RKO (cell line): Measurements from ENCODE around the gene TOP3B.
"Not testable (repeated sequence)": the region's sequence is repeated elsewhere in the genome, so short reads cannot be mapped to it uniquely, and the experiment has no call there.

Experiments
- DNase-seq: peaks from one replicate; pipeline ENCODE4 v3.0.0-alpha.2; 2016; ENCODE audit warnings: low spot score

The TOP3B gene

DNA sequence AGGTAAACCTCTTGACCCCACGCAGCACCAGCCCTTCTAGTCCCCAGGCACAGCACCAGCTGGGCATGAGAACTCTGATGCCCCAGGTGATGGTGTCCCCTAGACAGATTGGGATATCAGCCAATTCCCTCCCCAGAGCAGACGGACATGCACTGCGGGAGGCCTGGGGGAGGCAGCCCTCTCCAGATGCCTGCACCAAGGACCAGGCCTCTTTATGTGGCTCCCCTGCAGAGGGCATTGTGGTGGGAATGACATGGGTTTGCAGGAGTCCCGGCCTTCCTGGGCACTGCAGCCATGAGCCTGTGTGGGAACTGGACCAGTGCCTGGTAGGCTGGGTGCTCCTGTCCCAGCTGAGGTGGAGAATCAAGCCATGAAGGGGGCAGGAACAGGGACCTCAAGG, 55.9 kb downstream of the TOP3B start:
- DNase-seq = no peak

DNA sequence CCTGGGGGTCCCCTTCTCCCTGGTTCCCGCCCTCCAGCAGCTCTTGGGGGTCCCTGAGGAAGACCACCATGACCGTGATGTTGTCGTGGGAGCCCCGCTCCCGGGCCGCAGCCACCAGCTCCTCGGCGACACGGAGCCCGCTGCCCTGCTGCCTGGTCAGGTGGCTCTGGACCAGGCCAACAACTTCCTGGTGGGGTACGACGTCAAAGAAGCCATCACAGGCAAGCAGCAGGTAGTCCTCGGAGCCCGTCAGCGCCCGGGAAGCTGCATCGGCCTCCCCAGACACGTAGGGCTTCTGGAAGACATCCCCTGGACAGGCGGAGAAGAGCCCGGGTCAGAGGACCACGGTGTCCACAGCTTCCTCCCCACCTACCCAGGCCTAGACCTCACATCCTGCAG, 59.4 kb downstream of the TOP3B start:
- DNase-seq = no peak

DNA sequence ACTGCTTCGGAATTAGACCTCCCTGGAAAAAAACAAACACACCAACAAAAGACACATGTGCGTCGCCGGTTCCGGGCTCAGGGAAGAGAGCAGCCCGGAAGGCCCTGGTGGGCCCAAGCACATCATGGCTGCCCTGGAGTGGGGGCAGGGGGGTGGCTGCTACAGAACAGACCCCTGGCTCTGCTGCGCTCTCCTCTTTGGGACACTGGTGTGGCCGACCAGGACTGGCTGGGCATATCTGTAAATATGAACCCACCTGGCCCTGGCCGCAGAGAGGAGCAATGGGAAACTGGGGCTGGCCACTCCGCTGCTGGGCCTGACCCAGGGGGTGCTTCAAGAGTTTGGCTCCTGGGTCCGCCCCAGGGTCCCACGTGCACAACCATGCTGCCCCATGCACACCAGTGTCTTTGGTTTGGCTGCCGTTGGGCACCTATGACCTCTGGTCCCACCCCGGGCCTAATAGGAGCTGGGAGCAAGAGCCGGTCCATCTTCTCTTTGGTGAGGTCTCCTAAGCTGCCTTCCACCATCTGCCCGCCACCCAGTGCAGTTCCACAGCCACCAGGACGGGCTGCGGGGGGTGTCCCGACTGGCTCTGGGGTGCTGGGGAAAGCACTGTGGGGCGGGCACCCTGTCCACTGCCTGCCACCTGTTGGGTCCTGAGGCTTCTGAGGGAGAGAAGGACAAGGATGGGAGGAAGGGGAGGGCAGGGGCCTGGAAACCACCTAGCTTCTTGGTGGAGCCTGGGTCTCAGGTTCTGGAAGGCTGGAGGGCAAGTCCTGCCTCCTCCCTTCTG, 60.0 kb downstream of the TOP3B start:
- no peak for DNase-seq

DNA sequence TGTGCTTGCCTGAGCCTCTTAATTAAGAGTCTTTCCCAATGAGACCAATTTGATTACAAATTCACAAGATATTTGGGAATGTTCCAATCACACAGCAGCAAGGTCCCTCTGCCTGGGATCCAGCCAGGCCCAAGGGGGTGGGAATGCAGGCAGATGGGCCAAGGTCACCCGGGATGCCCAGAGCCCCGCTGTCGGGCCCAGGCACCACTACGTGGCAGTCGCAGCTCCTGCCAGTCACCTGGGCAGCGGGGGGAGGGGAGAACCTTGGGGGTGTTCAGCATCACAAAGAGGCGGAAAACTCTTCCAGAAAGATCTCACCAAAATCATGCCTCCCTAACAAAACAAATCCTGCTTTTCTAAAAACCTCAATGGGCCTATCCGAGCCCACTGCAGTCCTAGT, 60.9 kb downstream of the TOP3B start:
- no peak for DNase-seq

DNA sequence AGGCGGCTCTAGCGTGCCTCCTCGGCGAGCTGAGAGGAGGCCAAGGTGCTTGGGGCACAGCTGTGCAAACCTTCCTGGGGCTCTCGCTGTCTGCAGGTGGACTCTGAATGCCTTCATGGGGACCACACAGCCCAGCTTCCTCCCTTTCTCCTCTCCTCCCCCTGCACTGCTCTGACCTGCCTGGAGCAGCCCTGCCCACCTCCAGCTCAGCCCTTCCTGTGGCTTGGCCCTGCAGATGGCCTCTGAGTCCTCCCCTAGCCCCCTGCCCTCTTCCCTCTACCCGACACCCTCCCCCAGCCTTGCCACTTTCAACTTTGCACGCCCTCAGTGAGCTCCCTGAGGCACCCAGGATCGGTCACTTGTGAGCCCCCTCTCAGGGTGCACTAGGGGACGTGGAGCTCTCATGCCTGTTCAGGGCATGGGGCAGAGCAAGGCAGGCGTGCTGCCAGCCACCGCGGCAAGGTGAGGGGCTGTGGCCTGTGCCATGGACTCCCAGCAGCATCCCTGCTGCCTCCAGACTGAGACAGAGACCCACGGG, 61.3 kb downstream of the TOP3B start:
- DNase-seq = no peak

DNA sequence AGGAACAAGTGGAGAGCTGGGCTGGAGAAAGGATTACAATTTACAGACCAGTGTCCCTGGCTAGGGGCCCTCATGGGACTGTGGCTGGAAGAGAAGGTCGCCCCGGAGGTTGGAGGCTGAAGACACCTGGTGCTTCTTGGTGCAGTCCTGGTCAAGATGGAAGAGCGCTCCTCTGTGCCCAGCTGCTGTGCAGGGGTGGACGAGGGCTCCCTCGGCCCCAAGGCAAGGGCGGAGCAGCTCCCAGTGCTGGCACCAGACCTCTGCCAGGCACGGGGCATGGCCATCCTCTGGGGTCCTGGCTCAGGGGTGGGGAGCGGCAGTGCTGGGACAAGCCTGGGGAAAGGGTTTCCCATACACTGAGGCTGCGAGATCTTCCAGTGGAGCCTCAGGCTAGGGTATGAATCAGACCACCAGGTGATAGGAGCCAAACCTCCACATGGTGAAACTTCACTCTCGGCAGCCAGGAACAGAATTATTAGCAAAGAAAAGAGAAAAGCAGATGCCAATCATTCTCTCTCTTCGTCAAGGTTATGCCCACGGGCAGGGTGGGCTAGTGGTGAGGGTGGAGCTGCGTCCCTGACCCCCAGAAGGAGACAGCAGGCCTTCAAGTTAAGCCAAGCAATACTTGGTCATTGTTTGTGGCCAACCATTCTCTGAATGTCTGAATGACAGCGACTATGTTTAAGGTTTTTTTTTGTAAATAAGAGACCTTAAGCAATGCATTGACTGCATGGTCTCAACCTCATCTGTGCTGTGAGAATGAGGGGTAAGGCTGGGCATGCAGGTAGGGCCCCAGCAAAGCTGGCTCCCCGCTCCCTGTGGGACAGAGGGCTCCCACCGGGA, 62.0 kb downstream of the TOP3B start:
- DNase-seq = no peak

DNA sequence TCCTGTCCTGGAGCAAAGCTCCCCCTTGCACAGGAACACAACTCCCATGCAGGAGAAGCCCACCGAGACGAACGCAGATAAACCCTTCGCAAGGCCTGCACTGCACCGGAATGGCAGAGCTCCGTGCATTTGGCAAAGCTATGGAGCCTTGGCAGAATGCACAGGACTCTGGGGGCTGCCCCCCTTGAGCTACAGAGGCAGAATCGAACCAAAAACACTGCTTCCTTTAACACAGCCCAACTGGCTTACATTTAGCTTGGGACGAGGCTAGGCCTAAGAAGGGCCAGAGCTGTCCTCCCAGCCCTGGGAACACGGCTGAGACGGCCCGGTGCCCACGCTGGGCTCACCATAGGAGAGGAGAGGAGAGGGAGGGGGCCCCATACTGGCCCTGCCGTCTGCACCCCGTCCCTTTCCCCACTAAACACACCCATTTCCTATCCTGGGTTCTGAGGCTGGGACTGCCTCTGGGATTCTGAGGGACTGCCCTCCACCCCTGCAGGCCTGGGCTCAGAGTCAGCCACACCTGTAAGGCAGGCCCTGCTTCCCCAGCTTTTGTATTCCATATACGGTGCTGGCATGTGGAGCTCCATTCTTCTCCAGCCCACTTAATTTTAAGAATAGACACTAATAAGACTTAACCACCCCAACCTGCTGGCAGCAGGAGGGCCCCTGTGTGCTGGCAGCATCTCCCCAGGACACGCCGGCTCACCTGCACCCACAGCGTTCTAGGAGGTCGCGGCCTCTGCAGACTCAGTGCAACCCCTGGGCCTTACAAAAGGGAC, 62.9 kb downstream of the TOP3B start:
- DNase-seq = no peak

DNA sequence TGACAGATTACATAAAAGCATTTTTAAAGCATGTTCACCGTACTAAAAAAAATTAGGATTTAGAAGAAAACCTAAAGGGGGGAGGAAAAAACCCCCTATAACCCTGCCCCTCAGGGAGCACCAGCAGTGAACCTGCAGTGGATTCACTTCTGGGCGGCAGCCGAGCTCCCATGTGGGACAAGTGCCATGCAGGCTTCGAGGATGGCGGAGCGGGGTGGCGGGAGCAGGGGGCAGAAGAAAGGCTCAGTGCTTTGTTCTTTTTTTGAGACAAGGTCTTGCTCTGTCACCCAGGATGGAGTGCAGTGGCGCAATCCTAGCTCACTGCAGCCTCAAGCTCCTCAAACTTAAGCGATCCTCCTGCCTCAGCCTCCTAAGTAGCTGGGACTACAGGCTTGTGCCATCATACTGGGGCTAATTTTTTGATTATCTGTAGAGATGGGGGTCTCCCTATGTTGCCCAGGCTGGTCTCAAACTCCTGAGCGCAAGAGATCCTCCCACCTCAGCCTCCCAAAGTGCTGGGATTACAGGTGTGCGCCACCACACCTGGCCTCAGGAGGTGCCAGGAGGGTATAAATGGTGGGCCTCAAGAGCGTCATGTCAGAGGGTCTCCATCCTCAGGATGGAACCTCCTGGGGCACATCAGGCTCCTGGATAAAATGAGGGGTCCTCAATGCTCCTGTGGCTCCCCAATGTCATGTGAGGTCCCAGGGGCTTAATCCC, 64.0 kb downstream of the TOP3B start:
- DNase-seq = no peak

DNA sequence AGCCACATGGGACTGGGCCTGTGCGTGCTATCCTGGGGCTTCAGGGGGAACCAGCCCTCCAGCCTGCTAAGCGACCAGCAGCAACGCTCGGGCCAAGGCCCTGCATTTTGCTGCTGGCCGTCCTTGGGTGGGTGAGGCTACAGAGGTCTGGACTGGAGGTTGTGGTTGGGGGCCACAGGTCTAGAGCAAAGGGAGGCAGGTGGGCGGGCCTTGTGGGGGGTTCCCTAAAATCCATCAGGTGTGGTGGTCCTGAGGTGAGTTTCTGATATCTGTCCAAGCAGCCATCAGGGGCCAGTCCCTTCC, 64.7 kb downstream of the TOP3B start:
- DNase-seq = no peak

DNA sequence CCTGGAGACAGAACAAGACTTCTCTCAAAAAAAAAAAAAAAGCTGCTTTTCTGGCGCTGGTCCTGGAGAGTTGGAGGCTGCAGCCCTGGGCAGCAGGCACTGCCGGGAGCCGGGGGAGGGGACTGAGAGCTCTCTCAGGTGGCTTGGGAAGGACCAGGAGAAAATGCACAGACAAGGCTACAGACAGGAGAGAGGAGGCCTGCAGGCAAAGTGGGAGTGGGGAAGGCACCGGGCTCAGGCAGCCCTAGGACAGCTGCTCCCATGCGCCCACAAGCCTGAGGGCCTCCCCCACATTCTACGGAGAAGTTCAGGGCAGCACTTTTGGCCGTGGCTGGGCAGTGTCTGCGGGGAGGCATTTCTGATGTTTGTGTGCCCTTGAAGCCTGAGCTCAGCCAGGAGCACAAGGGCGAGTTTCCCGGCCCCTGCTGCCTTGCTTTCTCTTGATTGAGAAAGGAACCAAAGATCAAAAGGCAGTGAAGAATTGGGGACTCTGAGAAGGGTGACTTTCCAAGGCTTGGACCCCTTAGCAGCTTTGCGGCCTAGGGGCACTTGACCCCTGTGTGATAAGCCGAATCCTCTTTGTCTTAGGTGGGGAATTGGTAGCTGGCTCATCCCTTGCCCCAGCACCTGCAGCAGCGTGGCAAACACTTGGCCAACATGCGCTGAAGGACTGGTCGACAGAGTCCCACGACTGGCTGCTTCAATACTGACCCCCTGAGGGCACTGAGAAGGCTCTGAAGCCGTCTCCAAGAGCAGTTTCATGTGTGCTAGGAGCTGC, 65.2 kb downstream of the TOP3B start:
- DNase-seq = no peak

DNA sequence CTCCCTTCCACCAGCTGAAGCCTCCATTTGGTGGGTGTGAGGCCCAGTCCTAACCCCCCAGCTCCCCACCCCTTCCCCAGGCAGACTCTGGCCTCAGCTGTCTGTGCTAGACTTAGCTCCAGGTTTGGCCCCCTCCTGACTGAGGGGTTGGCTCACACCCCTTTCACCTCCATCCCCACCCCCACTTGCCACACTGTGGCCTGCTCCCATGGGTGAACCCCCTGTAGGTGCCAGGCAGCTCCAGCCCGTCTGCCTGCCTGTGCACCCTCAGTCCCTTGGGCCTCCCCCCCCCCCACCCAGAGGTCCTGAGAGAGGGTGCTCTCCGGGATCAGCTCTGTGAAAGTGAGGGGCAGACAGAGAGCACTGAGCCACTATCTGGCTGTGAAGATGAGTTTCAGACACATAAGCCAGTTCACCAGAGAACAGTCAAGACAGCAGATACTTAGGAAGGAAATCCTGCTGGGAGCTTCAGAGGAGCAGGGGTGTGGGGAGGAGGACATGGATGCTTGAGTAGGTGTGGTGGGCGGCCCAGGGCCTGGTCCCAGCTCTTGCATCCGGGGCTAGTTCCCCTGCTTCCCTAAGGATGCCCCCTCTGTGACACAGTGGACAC, 66.2 kb downstream of the TOP3B start:
- no peak for DNase-seq

DNA sequence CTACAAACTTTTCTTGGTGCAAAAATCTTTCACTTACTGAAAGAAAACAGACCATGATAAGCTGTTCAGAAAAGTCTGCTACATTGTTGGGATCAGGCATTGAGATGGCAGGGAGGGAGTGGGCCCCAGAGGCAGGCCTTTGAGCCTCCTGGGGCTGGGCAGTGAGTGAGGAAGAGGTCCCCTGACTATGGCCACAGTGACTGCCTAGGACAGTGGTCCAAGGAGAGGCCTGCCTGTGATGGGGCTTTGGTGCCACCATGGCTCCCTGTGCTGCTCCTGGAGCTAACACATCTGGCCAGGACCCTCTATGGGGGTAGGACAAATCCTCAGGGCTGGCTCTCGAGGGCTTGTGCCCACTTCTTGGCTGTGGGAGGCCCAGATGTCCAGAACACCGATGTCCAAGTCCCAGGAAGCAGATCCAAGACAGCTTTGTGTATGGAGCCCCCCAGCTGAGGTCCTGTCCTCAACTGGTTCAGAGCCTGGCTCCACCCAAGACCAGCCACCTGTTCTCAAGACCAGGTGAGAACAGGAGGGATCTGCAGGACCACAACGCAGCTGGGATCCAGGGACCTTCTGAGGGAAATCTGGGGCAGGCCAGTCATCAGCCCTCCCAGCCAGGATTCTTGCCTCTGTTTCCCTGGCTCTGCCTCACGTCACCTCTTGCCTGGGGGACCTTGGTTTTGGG, 66.8 kb downstream of the TOP3B start:
- DNase-seq = no peak

DNA sequence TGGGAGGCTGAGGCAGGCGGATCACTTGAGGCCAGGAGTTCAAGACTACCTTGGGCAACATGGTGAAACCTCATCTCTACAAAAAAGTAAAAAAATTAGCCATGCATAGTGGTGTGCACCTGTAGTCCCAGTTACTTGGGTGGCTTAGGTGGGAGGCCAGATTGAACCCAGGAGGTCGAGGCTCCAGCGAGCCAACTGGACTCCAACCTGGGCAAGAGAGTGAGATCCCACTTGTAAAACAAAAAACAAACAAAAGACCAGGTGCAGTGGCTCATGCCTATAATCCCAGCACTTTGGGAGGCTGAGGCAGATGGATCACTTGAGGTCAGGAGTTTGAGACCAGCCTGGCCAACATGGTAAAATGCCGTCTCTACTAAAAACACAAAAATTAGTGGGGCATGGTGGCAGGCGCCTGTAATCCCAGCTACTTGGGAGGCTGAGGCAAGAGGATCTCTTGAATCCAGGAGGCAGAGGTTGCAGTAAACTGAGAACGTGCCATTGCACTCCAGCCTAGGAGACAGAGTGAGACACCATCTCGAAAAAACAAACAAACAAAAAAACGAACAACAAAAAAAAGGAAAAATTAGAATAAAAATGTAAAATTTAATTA, 68.4 kb downstream of the TOP3B start:
- not testable (repeated sequence) for DNase-seq

DNA sequence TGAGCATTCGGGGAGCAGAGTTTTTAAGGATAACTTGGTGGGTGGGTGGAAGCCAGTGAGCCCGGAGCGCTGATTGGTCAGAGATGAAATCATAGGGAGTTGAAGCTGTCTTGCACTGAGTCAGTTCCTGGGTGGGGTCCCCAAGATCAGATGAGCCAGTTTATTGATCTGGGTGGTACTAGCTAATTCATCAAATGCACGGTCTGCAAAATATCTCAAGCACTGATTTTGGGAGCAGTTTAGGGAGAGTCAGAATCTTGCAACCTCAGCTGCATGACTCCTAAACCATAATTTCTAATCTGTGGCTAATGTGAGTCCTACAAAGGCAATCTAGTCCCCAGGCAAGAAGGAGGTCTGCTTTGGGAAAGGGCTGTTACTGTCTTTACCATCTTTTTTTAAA, 72.2 kb downstream of the TOP3B start:
- DNase-seq = not testable (repeated sequence)

DNA sequence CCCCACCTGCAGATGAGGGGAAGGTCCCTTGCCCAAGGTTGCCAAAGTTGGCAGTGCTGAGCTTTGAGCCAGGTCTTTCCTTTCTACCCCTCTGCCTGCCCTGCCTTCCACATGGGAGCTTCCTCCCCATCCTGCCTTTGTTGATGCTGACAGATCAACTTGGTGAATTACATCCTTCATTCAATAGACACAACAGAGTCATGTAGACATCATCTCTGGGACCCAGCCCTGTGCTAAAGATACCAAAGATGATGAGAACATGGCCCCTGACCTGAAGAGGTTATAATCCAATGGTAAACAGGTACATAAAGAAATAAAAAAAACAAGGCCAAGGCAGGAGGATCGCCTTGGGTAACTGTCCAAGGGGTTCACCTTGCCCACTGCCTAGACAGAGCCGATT, 72.7 kb downstream of the TOP3B start:
- DNase-seq = no peak

DNA sequence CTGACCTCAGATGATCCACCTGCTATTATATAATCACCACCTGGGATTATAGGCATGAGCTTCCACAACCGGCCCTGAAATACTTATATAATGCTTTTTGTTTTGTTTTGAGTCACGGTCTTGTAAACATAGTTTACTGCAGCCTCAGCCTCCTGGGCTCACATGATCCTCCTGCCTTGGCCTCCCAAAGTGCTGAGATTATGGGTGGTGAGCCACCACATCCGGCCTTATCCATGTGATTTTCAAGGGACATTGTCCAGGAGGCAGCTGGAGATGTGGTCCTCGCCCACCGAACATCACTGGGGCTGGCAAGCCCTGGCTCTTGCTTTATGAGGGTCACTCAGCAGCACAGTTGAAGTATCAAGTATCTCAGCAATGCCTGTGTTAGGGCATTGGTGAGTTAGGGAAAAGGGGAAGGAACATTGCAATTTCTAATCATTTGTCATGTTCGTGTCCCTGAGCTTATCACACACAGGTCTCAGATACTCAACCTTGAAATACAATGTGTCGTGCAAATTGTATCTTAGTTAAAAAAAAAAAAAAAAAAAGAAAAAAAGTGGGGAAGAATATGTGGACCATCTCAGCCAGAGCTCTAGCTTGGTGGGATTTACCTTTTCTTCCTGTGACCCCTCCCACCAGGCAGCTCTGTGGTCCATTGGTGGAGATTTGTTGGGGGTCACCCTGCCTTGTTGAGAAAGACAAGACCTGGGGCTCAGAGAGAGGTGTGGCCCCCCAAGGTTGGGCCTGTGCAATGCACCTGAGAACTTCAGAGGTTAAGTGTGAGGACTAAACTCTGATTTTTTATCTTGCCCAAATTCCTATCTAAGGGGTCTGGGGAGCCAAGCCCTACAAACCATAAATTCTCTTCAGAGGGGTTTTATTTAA, 74.7 kb downstream of the TOP3B start:
- no peak for DNase-seq
